ENCODE results near the gene LRRC1.

DNA sequence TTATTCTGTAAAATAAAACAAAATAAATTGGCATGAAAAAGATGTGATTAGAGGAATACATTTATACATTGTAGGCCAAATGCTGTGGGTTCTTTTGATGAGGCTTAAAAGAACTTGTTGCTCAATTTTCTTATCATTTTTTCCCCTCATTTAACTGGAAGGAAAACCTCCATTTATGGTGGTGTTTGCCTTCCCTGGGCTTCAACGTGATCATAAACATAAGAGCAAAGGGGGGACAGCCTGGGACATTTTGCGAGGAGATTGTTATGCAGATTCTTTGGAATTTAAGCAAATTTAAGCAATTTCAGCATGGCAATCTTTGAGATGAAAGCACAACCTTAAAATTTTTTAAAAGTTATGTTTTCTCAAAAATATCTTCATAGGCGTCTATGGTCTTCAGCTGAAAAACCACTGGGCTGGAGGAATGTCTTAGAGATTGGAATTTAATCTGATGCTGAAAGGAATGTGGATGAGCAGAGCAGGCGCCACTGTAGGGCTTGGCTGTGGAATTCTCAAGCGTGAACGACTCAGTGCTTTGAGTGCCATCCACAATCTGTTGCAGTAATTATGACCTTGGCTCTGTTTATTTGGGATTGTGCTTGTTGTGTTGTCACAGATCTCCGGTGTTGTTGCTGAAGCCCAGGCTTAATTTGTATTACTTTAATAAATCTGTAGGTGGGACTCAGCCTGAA lies 167.0 kb downstream of the LRRC1 start:
- no peak for TF ChIP-seq CTCF (conservative IDR thresholded peaks at IDR 0.05; ENCODE audit: low read depth in 2 of 2)
- peak; percentile 48 for TF ChIP-seq CREB1 (CRISPR knock-in tag; IDR thresholded peaks at IDR 0.05; ENCODE audit: low read depth)
- no peak for TF ChIP-seq JUNB (IDR thresholded peaks at IDR 0.05; ENCODE audit: unreplicated experiment)
- no peak for TF ChIP-seq EZH2 (IDR thresholded peaks at IDR 0.05; ENCODE audit: low read depth, unreplicated experiment)
- no peak for TF ChIP-seq POLR2AphosphoS5 (IDR thresholded peaks at IDR 0.05; ENCODE audit: low read depth)
- TF ChIP-seq NANOG (IDR thresholded peaks at IDR 0.05; ENCODE audit: borderline replicate concordance): no peak
